ENCODE measurements around the gene P4HB. TPM values are rescaled to one million over a fixed set of nuclear protein-coding genes. Genes with fewer than 3 reads are reported as not detected.

The P4HB gene
- total RNA-seq, 1 donor = 1,240 TPM

DNA sequence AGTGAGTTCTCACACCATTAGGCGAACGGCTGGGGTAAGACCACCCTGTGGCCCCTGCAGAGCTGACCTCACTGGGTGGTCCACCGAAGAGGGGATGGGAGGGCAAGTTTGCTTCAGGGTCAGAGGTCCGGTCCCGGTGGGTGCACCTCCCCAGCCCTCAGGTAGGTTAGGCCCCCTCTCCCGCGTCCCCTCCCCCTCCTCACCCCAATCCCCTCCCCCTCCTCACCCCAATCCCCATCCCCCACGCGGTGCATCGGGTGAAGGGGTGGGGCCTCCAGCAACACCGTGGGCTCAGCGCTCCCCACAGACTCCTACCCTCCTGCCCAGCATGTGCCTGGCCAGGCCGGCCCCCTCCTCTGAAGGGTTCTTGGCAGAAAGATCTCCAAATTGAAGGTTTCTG is 40.6 kb downstream of the P4HB start:
- H2AFZ ChIP-seq (ENCODE audit: low read length) = no peak overlapping the region
- DNase-seq (ENCODE audit: insufficient read length, low spot score, missing footprints) = no peak
- no peaks in the 10 kb centered on the region for H3K27me3 ChIP-seq (ENCODE audit: insufficient read depth, low read length)
- H3K4me3 ChIP-seq (ENCODE audit: insufficient read depth, low read length) = no peak overlapping the region
- H3K36me3 ChIP-seq (ENCODE audit: insufficient read depth, low read length) = peaks cover 5% of the 10 kb centered on the region
- peaks cover 3% of the 10 kb centered on the region for H3K79me2 ChIP-seq (ENCODE audit: insufficient read depth, low read length)
- H3K9me3 ChIP-seq (ENCODE audit: low read depth, low read length) = no peaks in the 10 kb centered on the region
- H3K4me2 ChIP-seq (ENCODE audit: insufficient read depth, low read length) = no peak overlapping the region
- H4K20me1 ChIP-seq (ENCODE audit: insufficient read depth, low read length) = peaks cover 14% of the 10 kb centered on the region
- H3K27ac ChIP-seq (ENCODE audit: low read depth, low read length) = no peak overlapping the region
- H3K4me1 ChIP-seq (ENCODE audit: insufficient read depth, low read length) = no peaks in the 10 kb centered on the region
- TF ChIP-seq, protein P1, sequence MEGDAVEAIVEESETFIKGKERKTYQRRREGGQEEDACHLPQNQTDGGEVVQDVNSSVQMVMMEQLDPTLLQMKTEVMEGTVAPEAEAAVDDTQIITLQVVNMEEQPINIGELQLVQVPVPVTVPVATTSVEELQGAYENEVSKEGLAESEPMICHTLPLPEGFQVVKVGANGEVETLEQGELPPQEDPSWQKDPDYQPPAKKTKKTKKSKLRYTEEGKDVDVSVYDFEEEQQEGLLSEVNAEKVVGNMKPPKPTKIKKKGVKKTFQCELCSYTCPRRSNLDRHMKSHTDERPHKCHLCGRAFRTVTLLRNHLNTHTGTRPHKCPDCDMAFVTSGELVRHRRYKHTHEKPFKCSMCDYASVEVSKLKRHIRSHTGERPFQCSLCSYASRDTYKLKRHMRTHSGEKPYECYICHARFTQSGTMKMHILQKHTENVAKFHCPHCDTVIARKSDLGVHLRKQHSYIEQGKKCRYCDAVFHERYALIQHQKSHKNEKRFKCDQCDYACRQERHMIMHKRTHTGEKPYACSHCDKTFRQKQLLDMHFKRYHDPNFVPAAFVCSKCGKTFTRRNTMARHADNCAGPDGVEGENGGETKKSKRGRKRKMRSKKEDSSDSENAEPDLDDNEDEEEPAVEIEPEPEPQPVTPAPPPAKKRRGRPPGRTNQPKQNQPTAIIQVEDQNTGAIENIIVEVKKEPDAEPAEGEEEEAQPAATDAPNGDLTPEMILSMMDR (IDR thresholded peaks at IDR 0.05; ENCODE audit: extremely low read depth, low read depth, low read length) = no peak

GRCh38 chr17:81817758-81818147 is 42.6 kb downstream of the P4HB start:
- Histone ChIP-seq H3K4me3 (ENCODE audit: insufficient read depth, low read length) (no peak overlapping the region), H3K9me3 (ENCODE audit: low read depth, low read length) (no peaks in the 10 kb centered on the region), H3K4me2 (ENCODE audit: insufficient read depth, low read length) (no peak overlapping the region), H3K27ac (ENCODE audit: low read depth, low read length) (no peak overlapping the region), H3K79me2 (ENCODE audit: insufficient read depth, low read length) (no peaks in the 10 kb centered on the region), H3K4me1 (ENCODE audit: insufficient read depth, low read length) (no peaks in the 10 kb centered on the region), H4K20me1 (ENCODE audit: insufficient read depth, low read length) (peaks cover 11% of the 10 kb centered on the region), H2AFZ (ENCODE audit: low read length) (no peak overlapping the region), H3K27me3 (ENCODE audit: insufficient read depth, low read length) (no peaks in the 10 kb centered on the region), H3K36me3 (ENCODE audit: insufficient read depth, low read length) (peaks cover 5% of the 10 kb centered on the region)
- TF ChIP-seq, protein P1 (IDR thresholded peaks at IDR 0.05; ENCODE audit: extremely low read depth, low read depth, low read length) = no peak
- DNase-seq (ENCODE audit: insufficient read length, low spot score, missing footprints) = peak; percentile 88

GRCh38 chr17:81815646-81815986 is 44.7 kb downstream of the P4HB start:
- DNase-seq (ENCODE audit: insufficient read length, low spot score, missing footprints) = no peak
- Histone ChIP-seq H3K4me3 (ENCODE audit: insufficient read depth, low read length) (no peak overlapping the region), H3K27me3 (ENCODE audit: insufficient read depth, low read length) (no peaks in the 10 kb centered on the region), H2AFZ (ENCODE audit: low read length) (no peak overlapping the region), H3K36me3 (ENCODE audit: insufficient read depth, low read length) (no peaks in the 10 kb centered on the region), H3K9me3 (ENCODE audit: low read depth, low read length) (no peaks in the 10 kb centered on the region), H3K27ac (ENCODE audit: low read depth, low read length) (no peak overlapping the region), H3K4me1 (ENCODE audit: insufficient read depth, low read length) (no peaks in the 10 kb centered on the region), H3K4me2 (ENCODE audit: insufficient read depth, low read length) (no peak overlapping the region), H4K20me1 (ENCODE audit: insufficient read depth, low read length) (no peaks in the 10 kb centered on the region), H3K79me2 (ENCODE audit: insufficient read depth, low read length) (no peaks in the 10 kb centered on the region)
- TF ChIP-seq, protein P1 (IDR thresholded peaks at IDR 0.05; ENCODE audit: extremely low read depth, low read depth, low read length) = no peak

- Histone ChIP-seq H3K79me2 (ENCODE audit: insufficient read depth, low read length) (no peaks in the 10 kb centered on the region), H4K20me1 (ENCODE audit: insufficient read depth, low read length) (no peaks in the 10 kb centered on the region), H3K9me3 (ENCODE audit: low read depth, low read length) (no peaks in the 10 kb centered on the region), H3K4me2 (ENCODE audit: insufficient read depth, low read length) (no peak overlapping the region), H3K36me3 (ENCODE audit: insufficient read depth, low read length) (no peaks in the 10 kb centered on the region), H3K27me3 (ENCODE audit: insufficient read depth, low read length) (no peaks in the 10 kb centered on the region), H3K4me3 (ENCODE audit: insufficient read depth, low read length) (no peak overlapping the region), H3K4me1 (ENCODE audit: insufficient read depth, low read length) (no peaks in the 10 kb centered on the region), H2AFZ (ENCODE audit: low read length) (no peak overlapping the region), H3K27ac (ENCODE audit: low read depth, low read length) (no peak overlapping the region)
- TF ChIP-seq, protein P1 (IDR thresholded peaks at IDR 0.05; ENCODE audit: extremely low read depth, low read depth, low read length) = no peak
- peak; percentile 90 for DNase-seq (ENCODE audit: insufficient read length, low spot score, missing footprints)
These were observed 45.3 kb downstream of the P4HB start for GRCh38 chr17:81814748-81815645.
